ENCODE results near the gene ABTB2. TPM values are rescaled to one million over a fixed set of nuclear protein-coding genes. Genes with fewer than 3 reads are reported as not detected.

ABTB2 gene
- total RNA-seq, 1 donor from 2014 or later: 72.8 TPM

DNA sequence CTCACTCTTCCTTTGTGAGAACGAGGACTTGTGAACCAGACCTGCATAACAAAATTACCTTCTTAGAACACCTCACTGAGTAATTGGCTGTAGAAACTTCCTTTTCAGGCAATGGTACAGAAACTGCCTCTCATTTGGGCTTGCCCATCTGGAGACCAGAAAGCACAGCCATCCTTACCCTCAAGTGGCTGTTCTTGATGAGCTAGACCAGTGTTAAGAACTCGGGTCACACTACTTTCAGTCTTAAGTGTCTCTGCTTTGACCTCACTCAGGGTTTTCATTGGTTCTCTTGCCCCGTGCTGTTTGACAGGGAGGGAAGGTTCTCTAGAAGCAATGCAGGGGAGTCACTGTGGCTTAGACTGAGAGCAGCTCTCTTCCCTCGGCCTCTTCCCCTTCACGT lies 223.0 kb downstream of the ABTB2 start:
- no peak for TF ChIP-seq CTCF (IDR thresholded peaks at IDR 0.05; ENCODE audit: unreplicated experiment)
- no peak for DNase-seq (ENCODE audit: low spot score)
- Mint-ChIP-seq H3K27ac (ENCODE audit: unreplicated experiment) (no peak overlapping the region), H3K9me3 (ENCODE audit: unreplicated experiment) (no peaks in the 10 kb centered on the region), H3K36me3 (ENCODE audit: low read depth, unreplicated experiment) (peaks cover 49% of the 10 kb centered on the region), H3K27me3 (ENCODE audit: unreplicated experiment) (peaks cover 4% of the 10 kb centered on the region), H3K4me3 (ENCODE audit: unreplicated experiment) (no peak overlapping the region), H3K4me1 (ENCODE audit: unreplicated experiment) (peaks cover 9% of the 10 kb centered on the region)

DNA sequence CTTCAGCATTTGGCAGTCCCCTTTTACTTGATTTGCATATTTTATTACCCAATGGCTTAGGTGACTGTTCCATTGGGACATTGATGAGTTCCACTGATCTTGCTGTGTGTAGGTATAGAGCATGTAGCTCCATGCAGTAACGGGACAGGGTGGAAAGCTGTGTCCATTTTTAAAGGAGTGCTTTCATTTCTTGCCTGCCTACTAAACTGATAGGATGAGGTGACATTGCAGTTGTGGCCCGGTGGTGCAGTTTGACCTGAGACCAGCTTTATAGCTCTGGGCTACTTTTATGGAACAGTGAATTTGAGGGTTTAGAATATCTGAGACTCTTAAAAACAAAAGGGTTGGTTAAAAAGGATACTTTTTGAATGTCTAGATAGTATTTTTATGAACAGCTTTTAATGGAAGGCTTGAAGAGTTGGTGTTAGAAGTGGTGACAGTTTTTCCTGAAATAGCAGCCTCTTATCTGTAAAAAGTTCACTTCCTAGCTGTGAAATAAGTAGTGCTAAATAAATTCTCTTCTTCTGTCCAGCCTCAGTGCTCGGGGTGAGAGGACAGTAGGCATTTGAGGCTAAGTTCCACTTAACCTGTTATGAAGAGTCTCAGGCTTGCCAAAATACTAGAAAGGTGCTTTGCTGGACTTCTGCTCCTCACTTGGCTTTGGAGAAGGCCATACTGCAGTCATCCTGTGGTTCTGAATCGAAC lies 225.4 kb downstream of the ABTB2 start:
- Mint-ChIP-seq H3K27ac (ENCODE audit: unreplicated experiment) (no peak overlapping the region), H3K36me3 (ENCODE audit: low read depth, unreplicated experiment) (peaks cover 27% of the 10 kb centered on the region), H3K4me1 (ENCODE audit: unreplicated experiment) (peaks cover 9% of the 10 kb centered on the region), H3K4me3 (ENCODE audit: unreplicated experiment) (no peak overlapping the region), H3K9me3 (ENCODE audit: unreplicated experiment) (no peaks in the 10 kb centered on the region), H3K27me3 (ENCODE audit: unreplicated experiment) (no peaks in the 10 kb centered on the region)
- no peak for TF ChIP-seq CTCF (IDR thresholded peaks at IDR 0.05; ENCODE audit: unreplicated experiment)
- no peak for DNase-seq (ENCODE audit: low spot score)

DNA sequence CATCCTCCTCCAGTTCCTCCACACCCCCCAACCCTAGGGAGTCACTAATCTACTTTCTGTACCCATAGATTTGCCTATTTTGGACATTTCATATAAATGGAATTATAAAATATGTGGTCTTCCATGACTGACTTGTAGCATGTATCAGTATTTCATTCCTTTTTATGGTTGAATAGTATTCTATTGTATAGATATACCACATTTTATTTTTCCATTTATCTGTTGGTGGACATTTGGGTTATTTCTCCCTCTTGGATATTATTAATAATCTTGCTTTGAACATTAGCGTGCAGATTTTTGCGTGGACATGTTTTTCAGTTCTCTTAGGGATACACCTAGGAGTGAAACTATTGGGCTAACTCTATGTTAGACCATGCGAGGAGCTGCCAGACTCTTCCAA lies 229.0 kb downstream of the ABTB2 start:
- no peak for TF ChIP-seq CTCF (IDR thresholded peaks at IDR 0.05; ENCODE audit: unreplicated experiment)
- H3K4me1 Mint-ChIP-seq (ENCODE audit: unreplicated experiment): peaks cover 6% of the 10 kb centered on the region
- no peaks in the 10 kb centered on the region for H3K27me3 Mint-ChIP-seq (ENCODE audit: unreplicated experiment)
- no peak overlapping the region for H3K27ac Mint-ChIP-seq (ENCODE audit: unreplicated experiment)
- peaks cover 26% of the 10 kb centered on the region for H3K36me3 Mint-ChIP-seq (ENCODE audit: low read depth, unreplicated experiment)
- no peaks in the 10 kb centered on the region for H3K9me3 Mint-ChIP-seq (ENCODE audit: unreplicated experiment)
- no peak overlapping the region for H3K4me3 Mint-ChIP-seq (ENCODE audit: unreplicated experiment)
- DNase-seq (ENCODE audit: low spot score): no peak

- Mint-ChIP-seq H3K4me3 (ENCODE audit: unreplicated experiment) (peak overlapping the region; percentile 9), H3K9me3 (ENCODE audit: unreplicated experiment) (no peaks in the 10 kb centered on the region), H3K27me3 (ENCODE audit: unreplicated experiment) (no peaks in the 10 kb centered on the region), H3K36me3 (ENCODE audit: low read depth, unreplicated experiment) (peaks cover 27% of the 10 kb centered on the region), H3K4me1 (ENCODE audit: unreplicated experiment) (peaks cover 9% of the 10 kb centered on the region), H3K27ac (ENCODE audit: unreplicated experiment) (no peak overlapping the region)
- no peak for DNase-seq (ENCODE audit: low spot score)
- TF ChIP-seq CTCF (IDR thresholded peaks at IDR 0.05; ENCODE audit: unreplicated experiment): no peak
Measured at GRCh38 chr11:34126959-34127848, 230.6 kb downstream of the ABTB2 start.
